H1 (cell line): ENCODE data around the gene GLUL. TPM values are rescaled to one million over a fixed set of nuclear protein-coding genes. Genes with fewer than 3 reads are reported as not detected.

Experiments used
- CTCF ChIA-PET: fragments of 300-600 bp; sonication (Branson Sonifier 250); formaldehyde crosslinking; loops from one replicate; lab custom pipeline; 2021; ENCODE audit not compliant: partially characterized antibody; lab: Charles Lee
- POLR2A ChIA-PET: fragments of 300-600 bp; sonication (Branson Sonifier 250); formaldehyde crosslinking; loops from one replicate; lab custom pipeline; 2021; ENCODE audit warnings: inconsistent platforms; ENCODE audit not compliant: partially characterized antibody; lab: Charles Lee
- DNase-seq, 2 experiments: peaks; one replicate each; pipeline versions ENCODE4 v3.0.0 to v3.0.0-alpha.2; 2010 to 2022; ENCODE audit warnings: low spot score in 2 of 2, low read depth in 1 of 2, mixed read lengths in 1 of 2
- FAIRE-seq: peaks from 2 replicates; lab custom pipeline; 2011; peaks lifted over from hg19 to GRCh38; lab: Jason Lieb, UNC
- H2AFZ ChIP-seq: 2 replicates; pipeline ENCODE4 v1.8.1; 2012; ENCODE audit warnings: low read length, inconsistent platforms
- H2AK5ac ChIP-seq: 2 replicates; pipeline ENCODE4 v1.6.1; 2013; ENCODE audit warnings: low read depth, low read length
- H2BK120ac ChIP-seq: replicated peaks from 2 replicates; pipeline ENCODE3; 2013; ENCODE audit warnings: low read depth, low read length, inconsistent platforms
- H2BK12ac ChIP-seq: 2 replicates; pipeline ENCODE4 v1.6.1; 2013; ENCODE audit warnings: low read depth, low read length
- H2BK15ac ChIP-seq: 2 replicates; pipeline ENCODE4 v1.6.1; 2013; ENCODE audit warnings: low read length
- H2BK20ac ChIP-seq: 2 replicates; pipeline ENCODE4 v1.6.1; 2013; ENCODE audit warnings: low read length
- H2BK5ac ChIP-seq: 2 replicates; pipeline ENCODE4 v1.6.1; 2013; ENCODE audit warnings: low read depth, low read length
- H3K14ac ChIP-seq: 2 replicates; pipeline ENCODE4 v1.6.1; 2013; ENCODE audit warnings: inconsistent platforms; ENCODE audit not compliant: insufficient read length
- H3K18ac ChIP-seq: 2 replicates; pipeline ENCODE4 v1.6.1; 2013; ENCODE audit warnings: low read length; ENCODE audit errors: extremely low read depth
- H3K23ac ChIP-seq: 2 replicates; pipeline ENCODE4 v1.6.1; 2013; ENCODE audit warnings: inconsistent platforms; ENCODE audit not compliant: insufficient read length
- H3K23me2 ChIP-seq: 2 replicates; pipeline ENCODE4 v1.6.1; 2013; ENCODE audit warnings: low read depth, low read length
- H3K27ac ChIP-seq: 2 replicates; pipeline ENCODE4 v1.6.1; 2011; ENCODE audit warnings: low read depth, low read length, inconsistent platforms
- H3K27me3 ChIP-seq, 4 experiments: replicated peaks in 1 of 4; 1 replicate in 1 of 4; 2 replicates in 3 of 4; pipeline versions ENCODE4 v1.6.1 to v1.8.1; 2011 to 2013; ENCODE audit warnings: low read length in 3 of 4, mild to moderate bottlenecking in 3 of 4, inconsistent platforms in 2 of 4, mixed read lengths in 2 of 4, moderate library complexity in 1 of 4; ENCODE audit not compliant: control insufficient read depth in 3 of 4, insufficient read depth in 3 of 4; ENCODE audit errors: extremely low read depth in 1 of 4
- H3K36me3 ChIP-seq, 4 experiments: 2 replicates each; pipeline versions ENCODE4 v1.6.1 to v1.8.1; 2011 to 2013; ENCODE audit warnings: mild to moderate bottlenecking in 4 of 4, low read length in 3 of 4, moderate library complexity in 2 of 4, control low read depth in 1 of 4, inconsistent platforms in 1 of 4; ENCODE audit not compliant: insufficient read depth in 4 of 4, control insufficient read depth in 2 of 4
- H3K4ac ChIP-seq: replicated peaks from 2 replicates; pipeline ENCODE3; 2013; ENCODE audit warnings: low read length, low read depth, mixed read lengths, inconsistent platforms; ENCODE audit not compliant: insufficient read length
- H3K4me1 ChIP-seq, 4 experiments: replicated peaks in 1 of 4; 1 replicate in 1 of 4; 2 replicates in 3 of 4; pipeline versions ENCODE4 v1.6.1 to v1.8.1; 2011 to 2013; ENCODE audit warnings: low read length in 3 of 4, inconsistent platforms in 2 of 4, mixed read lengths in 1 of 4; ENCODE audit not compliant: insufficient read depth in 4 of 4, control insufficient read depth in 3 of 4
- H3K4me2 ChIP-seq, 2 experiments: 2 replicates each; pipeline versions ENCODE4 v1.6.1 to v1.8.1; 2011 to 2013; ENCODE audit warnings: low read depth in 2 of 2, low read length in 2 of 2, control low read depth in 1 of 2, inconsistent platforms in 1 of 2, mild to moderate bottlenecking in 1 of 2; ENCODE audit not compliant: insufficient read depth in 1 of 2
- H3K4me3 ChIP-seq, 4 experiments: fragments of 200-600, 300-600 bp in 1 of 4; sonication (generic), shearing (Covaris generic), sonication (Bioruptor Twin) in 1 of 4; 2 replicates each; pipeline versions ENCODE4 v1.5.1 to v1.8.1; 2011 to 2016; ENCODE audit warnings: low read length in 4 of 4, low read depth in 3 of 4, control low read depth in 2 of 4, inconsistent platforms in 2 of 4, mild to moderate bottlenecking in 2 of 4, mixed read lengths in 1 of 4, moderate library complexity in 1 of 4; ENCODE audit not compliant: insufficient read depth in 2 of 4; ENCODE audit errors: extremely low read depth in 1 of 4
- H3K56ac ChIP-seq: replicated peaks from 2 replicates; pipeline ENCODE3; 2013; ENCODE audit warnings: low read depth, mild to moderate bottlenecking, mixed read lengths, low read length, inconsistent platforms; ENCODE audit not compliant: insufficient read length
- H3K79me1 ChIP-seq: 2 replicates; pipeline ENCODE4 v1.6.1; 2013; ENCODE audit warnings: low read depth, low read length, control low read depth
- H3K79me2 ChIP-seq, 2 experiments: 2 replicates each; pipeline versions ENCODE4 v1.6.1 to v1.8.1; 2012 to 2013; ENCODE audit warnings: low read length in 2 of 2, mild to moderate bottlenecking in 2 of 2, inconsistent platforms in 1 of 2; ENCODE audit not compliant: insufficient read depth in 2 of 2, control insufficient read depth in 1 of 2
- H3K9ac ChIP-seq, 4 experiments: replicated peaks in 1 of 4; 1 replicate in 1 of 4; 2 replicates in 3 of 4; pipeline versions ENCODE4 v1.6.1 to v1.8.1; 2011 to 2013; ENCODE audit warnings: low read depth in 3 of 4, low read length in 3 of 4, control low read depth in 2 of 4, mild to moderate bottlenecking in 2 of 4, moderate library complexity in 2 of 4, inconsistent platforms in 1 of 4; ENCODE audit errors: extremely low read depth in 1 of 4
- H3K9me3 ChIP-seq, 2 experiments: 2 replicates each; pipeline versions ENCODE4 v1.6.1 to v1.8.1; 2012 to 2013; ENCODE audit warnings: mild to moderate bottlenecking in 2 of 2, moderate library complexity in 2 of 2, control low read depth in 1 of 2, inconsistent platforms in 1 of 2, low read depth in 1 of 2, low read length in 1 of 2, mixed read lengths in 1 of 2; ENCODE audit not compliant: insufficient read depth in 2 of 2
- H4K20me1 ChIP-seq, 2 experiments: replicated peaks in 1 of 2; 2 replicates each; pipeline versions ENCODE3 to v1.8.1; 2011 to 2013; ENCODE audit warnings: inconsistent platforms in 2 of 2, low read length in 2 of 2, mild to moderate bottlenecking in 1 of 2; ENCODE audit not compliant: insufficient read depth in 2 of 2, control insufficient read depth in 1 of 2
- H4K5ac ChIP-seq: 2 replicates; pipeline ENCODE4 v1.6.1; 2013; ENCODE audit warnings: low read length, low read depth, mixed read lengths, inconsistent platforms; ENCODE audit not compliant: insufficient read length
- H4K8ac ChIP-seq: 2 replicates; pipeline ENCODE4 v1.8.0; 2013; ENCODE audit warnings: mild to moderate bottlenecking, moderate library complexity, low read length, inconsistent platforms; ENCODE audit not compliant: insufficient read depth; ENCODE audit errors: extremely low read depth
- H4K91ac ChIP-seq: replicated peaks from 2 replicates; pipeline ENCODE3; 2013; ENCODE audit warnings: low read length, mixed read lengths, inconsistent platforms; ENCODE audit not compliant: insufficient read length
- ATF2 ChIP-seq: IDR thresholded peaks from 2 replicates; pipeline ENCODE4 v1.6.1; 2012; ENCODE audit warnings: low read length, inconsistent platforms
- CTBP2 ChIP-seq: IDR thresholded peaks from 2 replicates; pipeline ENCODE4 v1.7.0; 2011; ENCODE audit warnings: borderline replicate concordance, mild to moderate bottlenecking, moderate library complexity, mixed read lengths, low read length; ENCODE audit not compliant: insufficient read depth, insufficient read length
- JUN ChIP-seq: IDR thresholded peaks from 2 replicates; pipeline ENCODE4 v1.6.1; 2011; ENCODE audit warnings: low read depth, mild to moderate bottlenecking, improper control_type of control experiment, low read length
- TAF7 ChIP-seq: optimal IDR thresholded peaks from 2 replicates; pipeline ENCODE3; 2011; ENCODE audit warnings: low read depth, mild to moderate bottlenecking, inconsistent platforms, low read length, moderate library complexity, borderline replicate concordance
- WGBS, 2 experiments: shearing (Covaris generic) in 1 of 2; methylation state at CpG; one replicate each; pipeline versions ENCODE4 v1.1.6 to v1.1.7; 2013 to 2015; ENCODE audit warnings: low lambda C conversion rate in 2 of 2, mixed read lengths in 2 of 2, inconsistent platforms in 1 of 2, low coverage in 1 of 2, missing lambda C conversion rate in 1 of 2; ENCODE audit not compliant: insufficient replicate concordance in 2 of 2, insufficient coverage in 1 of 2, insufficient read length in 1 of 2; ENCODE audit errors: extremely low coverage in 1 of 2, missing lambda C conversion rate in 1 of 2; 5-methylcytosine and 5-hydroxymethylcytosine counted together
- polyA plus RNA-seq, 7 experiments: library from polyadenylated mRNA; depleted of rRNA in 3 of 7; stranded (reverse) in 5 of 7; unstranded in 2 of 7; fragments of >200 nt in 5 of 7; fragments of 200-250 nt in 2 of 7; gene quantifications; 1 replicate in 5 of 7; 2 replicates in 1 of 7; 4 replicates in 1 of 7; pipeline versions ENCODE4 v1.2.1 to v1.2.3, GENCODE V29; 2011 to 2013; ENCODE audit warnings: missing spikeins in 2 of 7, mixed read lengths in 2 of 7
- total RNA-seq: library from RNA; stranded (reverse); fragmentation: NEBNext Ultra II Directional; extraction: Animal tissue kit (Norgen Biotek cat#: 25700); gene quantifications from 2 replicates; pipeline ENCODE4 v1.2.1, GENCODE V29; 2021

GLUL gene
- total and polyA plus RNA-seq, 2 of the 8 experiments (the other 6 are each of a cell fraction or from before 2014, with no cell fraction given) = 261 to 453 TPM

GRCh38 chr1:182335771-182336566, 55.6 kb downstream of the GLUL start:
- no peak for DNase-seq

More at GRCh38 chr1:182335771-182336566, 55.6 kb downstream of the GLUL start:
- Histone ChIP-seq H3K23ac (no peak overlapping the region), H4K20me1 (no peaks in the 10 kb centered on the region), H2BK12ac (no peak overlapping the region), H2BK20ac (no peak overlapping the region), H4K5ac (no peak overlapping the region), H3K56ac (no peak overlapping the region), H3K4me1 (peaks cover 0 to 8% (median 4%) of the 10 kb centered on the region in 4 experiments; a peak in 6 of 7 replicates), H2BK5ac (no peak overlapping the region), H2AK5ac (no peak overlapping the region), H3K79me2 (no peaks in the 10 kb centered on the region), H3K36me3 (no peaks in the 10 kb centered on the region), H3K4ac (no peak overlapping the region), H3K79me1 (no peaks in the 10 kb centered on the region), H3K18ac (no peak overlapping the region), H2BK120ac (no peak overlapping the region), H3K9me3 (no peaks in the 10 kb centered on the region), H3K9ac (no peak overlapping the region), H4K8ac (no peak overlapping the region), H3K4me3 (no peak overlapping the region), H3K23me2 (no peaks in the 10 kb centered on the region), H3K14ac (no peak overlapping the region), H2BK15ac (no peak overlapping the region), H3K27me3 (no peaks in the 10 kb centered on the region), H3K4me2 (no peak overlapping the region), H2AFZ (no peak overlapping the region), H3K27ac (no peak overlapping the region), H4K91ac (no peak overlapping the region)
- 78% methylated on average over 9 of the region's 16 CpGs; no CpG with 5 or more reads in 1 of the 2 experiments for WGBS, 2 experiments
- TF ChIP-seq ATF2 (no peak), TAF7 (no peak), JUN (no peak), CTBP2 (no peak)
- FAIRE-seq = no peak
- ChIA-PET CTCF (interaction anchor here (0.5 to 2.1 kb wide), 4 partner anchors 15 to 447 kb away, joined by 3 to 8 read pairs (median 4); no protein-coding TSS in a partner anchor), POLR2A (no interaction called here)
